HG03280 (cell line): ENCODE measurements around the gene WWC2.

Experiments
- ATAC-seq: cut with Tn5 transposase; IDR thresholded peaks from one replicate; pipeline ENCODE4 v1.9.1; 2021; ENCODE audit warnings: mild to moderate bottlenecking, moderate library complexity; ENCODE audit not compliant: unreplicated experiment

Gene WWC2

GRCh38 chr4:183286590-183287308 is 187.7 kb downstream of the WWC2 start:
- ATAC-seq, result no peak

- ATAC-seq, result no peak
Observed at GRCh38 chr4:183287309-183287659, 188.2 kb downstream of the WWC2 start.

GRCh38 chr4:183287677-183288076 is 188.6 kb downstream of the WWC2 start:
- no peak for ATAC-seq

- ATAC-seq, result no peak
Observed at GRCh38 chr4:183288955-183289354, 189.9 kb downstream of the WWC2 start.

DNA sequence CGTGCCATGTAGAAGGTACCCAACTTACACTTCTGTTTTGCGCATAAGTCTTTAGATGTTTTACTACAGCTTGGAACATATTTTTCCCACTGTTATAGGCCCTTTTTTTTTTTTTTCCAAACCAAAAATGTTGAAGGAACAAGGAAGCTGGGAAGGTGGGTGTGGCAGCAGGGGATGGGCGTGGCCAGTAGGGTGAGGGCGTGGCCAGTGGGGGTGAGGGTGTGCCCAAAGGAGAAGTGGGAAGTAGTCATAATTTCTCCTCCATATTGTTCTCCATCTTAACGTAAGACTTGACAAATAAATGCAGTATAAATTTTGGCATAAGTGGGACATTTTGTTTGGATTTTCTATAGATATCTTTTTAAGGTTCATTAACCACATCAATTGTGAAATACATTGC is 190.6 kb downstream of the WWC2 start:
- ATAC-seq, result no peak

GRCh38 chr4:183291070-183291469 is 192.0 kb downstream of the WWC2 start:
- no peak for ATAC-seq

DNA sequence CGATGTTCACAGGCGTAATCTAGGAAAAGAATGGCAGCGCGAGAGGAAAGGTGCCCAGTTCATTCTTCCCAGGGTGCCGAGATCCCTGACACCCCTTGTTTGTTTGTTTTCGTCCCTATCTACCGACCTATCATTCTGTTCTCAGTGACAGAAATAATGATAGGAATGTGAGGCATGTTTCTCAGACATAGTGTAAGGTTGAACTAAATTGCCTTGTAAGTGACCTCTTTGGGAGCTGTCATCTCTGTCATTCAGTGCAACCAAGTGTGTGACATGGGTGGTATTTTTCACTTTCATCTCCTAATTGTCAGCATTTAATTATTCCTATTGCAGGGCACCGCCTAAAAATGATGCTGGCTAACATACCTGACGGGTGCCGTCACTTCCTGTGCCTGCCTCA is 196.7 kb downstream of the WWC2 start:
- ATAC-seq, result no peak

DNA sequence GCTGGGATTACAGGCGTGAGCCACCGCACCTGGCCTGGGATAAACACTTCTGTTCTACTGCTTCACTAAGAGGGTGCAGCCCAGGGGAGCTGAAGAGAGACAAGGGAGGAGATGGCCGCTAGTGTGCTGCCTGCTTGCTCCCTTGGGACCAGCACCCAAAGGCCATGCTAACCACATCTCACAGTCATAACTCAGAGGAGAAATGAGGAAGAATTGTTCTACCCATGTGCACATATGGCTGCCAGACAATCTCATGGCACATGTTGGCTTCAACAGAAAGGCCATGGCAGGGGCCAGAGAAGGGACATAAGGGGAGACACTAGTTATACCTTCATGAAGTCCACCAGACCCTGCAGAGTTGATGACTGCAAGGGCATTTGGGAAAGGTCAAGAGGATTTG is 198.6 kb downstream of the WWC2 start:
- ATAC-seq, result no peak

GRCh38 chr4:183299464-183299863 is 200.4 kb downstream of the WWC2 start:
- ATAC-seq, result no peak

DNA sequence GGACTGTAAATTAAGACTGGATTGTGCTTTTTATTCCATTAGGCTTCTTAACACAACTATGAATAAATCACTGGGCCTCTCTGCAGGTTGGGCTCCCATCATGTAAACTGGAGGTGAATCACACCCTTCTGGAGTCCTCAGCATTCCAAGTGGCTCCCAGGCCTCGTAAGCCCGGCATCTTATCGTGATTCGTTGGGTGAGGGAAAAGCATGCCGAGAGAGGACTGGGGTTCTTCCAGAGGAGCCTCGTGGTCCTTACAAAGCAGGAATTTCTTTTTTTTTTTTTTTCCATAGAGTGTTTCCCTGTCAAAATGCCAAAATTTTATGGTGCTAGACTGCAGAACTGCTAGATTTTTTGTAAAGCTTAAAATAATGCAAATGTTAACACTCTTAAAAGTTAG is 201.0 kb downstream of the WWC2 start:
- ATAC-seq, result no peak

GRCh38 chr4:183300655-183301054 is 201.6 kb downstream of the WWC2 start:
- no peak for ATAC-seq

DNA sequence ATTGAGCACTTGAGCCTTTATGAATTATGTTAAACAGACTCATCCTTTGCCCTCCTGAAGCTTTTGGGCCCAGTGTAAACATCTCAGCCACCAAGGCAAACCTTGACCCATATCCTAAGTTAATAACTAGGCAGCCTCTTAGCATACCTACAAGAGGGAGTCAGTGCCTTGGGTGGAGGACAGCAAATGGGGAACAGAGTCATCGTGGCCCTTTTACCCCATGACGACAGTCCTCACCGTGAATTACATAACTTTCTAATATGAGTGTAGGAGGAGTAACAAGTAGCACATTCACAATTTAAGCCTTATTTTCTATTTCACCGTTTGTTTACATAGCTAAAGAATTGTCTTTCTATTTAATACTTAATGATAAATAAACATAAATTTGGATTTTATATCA is 204.2 kb downstream of the WWC2 start:
- no peak for ATAC-seq

GRCh38 chr4:183304067-183304466 is 205.0 kb downstream of the WWC2 start:
- ATAC-seq, result peak; percentile 82

GRCh38 chr4:183304538-183304937 is 205.5 kb downstream of the WWC2 start:
- ATAC-seq, result peak; percentile 26

GRCh38 chr4:183306811-183307210 is 207.8 kb downstream of the WWC2 start:
- ATAC-seq, result no peak

DNA sequence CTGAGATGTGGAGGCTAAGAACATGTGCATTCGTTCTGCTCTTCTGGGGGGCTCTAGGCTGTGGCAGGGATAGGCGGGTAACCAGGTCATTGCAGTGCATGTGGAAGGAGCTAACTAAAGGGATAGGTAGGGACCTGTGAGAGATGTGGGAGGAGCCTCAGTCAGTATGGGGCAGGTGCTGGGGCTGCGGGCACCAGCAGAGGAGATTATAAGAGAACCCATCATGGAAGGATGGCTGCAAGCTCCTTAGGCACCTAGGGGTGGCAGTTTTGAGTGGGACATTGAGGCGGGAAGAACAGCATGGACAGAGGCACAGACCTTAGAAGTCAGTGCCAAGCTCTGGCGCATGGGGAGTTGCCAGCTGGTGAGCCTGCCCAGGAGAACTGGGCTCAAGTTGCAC is 213.8 kb downstream of the WWC2 start:
- ATAC-seq, result no peak

GRCh38 chr4:183314336-183314735 is 215.3 kb downstream of the WWC2 start:
- ATAC-seq, result no peak

- no peak for ATAC-seq
Observed at GRCh38 chr4:183314806-183315205, 215.7 kb downstream of the WWC2 start.

- ATAC-seq, result no peak
Observed at GRCh38 chr4:183318656-183319055, 219.6 kb downstream of the WWC2 start.

- no peak for ATAC-seq
Observed at GRCh38 chr4:183320211-183321059, 221.4 kb downstream of the WWC2 start, which contains the start of gene CLDN22. CLDN22 (minus strand) TSS chr4:183320276; CDS start chr4:183320218, 58 bp downstream.

DNA sequence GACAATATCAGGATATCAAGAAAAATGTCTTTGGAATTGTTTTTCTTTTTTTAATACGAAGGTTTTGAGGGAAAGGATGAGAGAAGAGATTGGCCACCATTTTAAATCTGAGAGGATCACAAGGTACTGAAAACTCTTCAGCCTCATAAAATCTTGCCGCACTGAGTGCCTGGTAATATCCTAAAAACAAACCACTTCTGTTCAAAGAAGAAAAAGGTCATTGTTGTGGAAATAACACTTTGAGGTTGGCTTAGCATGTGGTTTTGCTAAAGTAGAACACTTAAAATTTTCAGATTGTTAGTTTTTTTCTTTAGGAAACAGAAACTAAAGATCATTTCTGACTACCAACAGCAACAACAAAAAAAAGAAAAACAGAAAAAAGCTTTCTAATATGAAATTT is 222.0 kb downstream of the WWC2 start:
- no peak for ATAC-seq

DNA sequence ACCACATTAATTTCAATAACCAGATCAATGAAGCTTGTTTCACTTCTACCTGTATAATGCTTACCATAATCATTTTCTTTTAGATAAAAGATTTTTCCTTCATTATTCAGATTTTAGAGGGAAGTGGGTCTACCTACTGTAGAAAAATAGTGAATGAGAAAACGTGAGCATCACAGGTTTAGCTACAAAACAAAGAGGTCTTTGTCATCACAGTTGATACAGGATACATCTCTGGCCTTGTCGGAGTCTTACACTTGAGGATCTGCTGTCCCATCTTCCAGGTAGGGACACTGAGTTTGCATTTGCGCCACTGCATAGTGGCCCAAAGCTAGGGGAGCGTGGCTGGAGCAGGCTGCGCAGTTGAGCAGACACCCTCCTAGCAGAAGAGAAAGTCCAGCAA is 222.5 kb downstream of the WWC2 start:
- no peak for ATAC-seq
